ENCODE data around the gene ESRRB.

ESRRB gene

GRCh38 chr14:76408877-76409276, 32.9 kb downstream of the ESRRB start:
- DNase-seq, result no peak

- DNase-seq, result no peak
Measured at GRCh38 chr14:76412501-76412900, 36.6 kb downstream of the ESRRB start.

- DNase-seq, result no peak
Measured at GRCh38 chr14:76413106-76413961, 37.4 kb downstream of the ESRRB start.

GRCh38 chr14:76413962-76414600, 38.1 kb downstream of the ESRRB start:
- no peak for DNase-seq

- DNase-seq, result no peak
Measured at GRCh38 chr14:76419399-76419798, 43.5 kb downstream of the ESRRB start.

- DNase-seq, result no peak
Measured at GRCh38 chr14:76420827-76421226, 44.9 kb downstream of the ESRRB start.

GRCh38 chr14:76421662-76422061, 45.7 kb downstream of the ESRRB start:
- no peak for DNase-seq

GRCh38 chr14:76422662-76423061, 46.7 kb downstream of the ESRRB start:
- no peak for DNase-seq

- no peak for DNase-seq
Measured at GRCh38 chr14:76423534-76423933, 47.6 kb downstream of the ESRRB start.

GRCh38 chr14:76424359-76424758, 48.4 kb downstream of the ESRRB start:
- DNase-seq, result no peak

GRCh38 chr14:76426161-76426696, 50.3 kb downstream of the ESRRB start:
- DNase-seq, result no peak

GRCh38 chr14:76428611-76429010, 52.7 kb downstream of the ESRRB start:
- DNase-seq, result no peak

- no peak for DNase-seq
Measured at GRCh38 chr14:76430017-76430416, 54.1 kb downstream of the ESRRB start.

- no peak for DNase-seq
Measured at GRCh38 chr14:76430475-76430980, 54.6 kb downstream of the ESRRB start.

GRCh38 chr14:76431538-76431937, 55.6 kb downstream of the ESRRB start:
- DNase-seq, result no peak

- DNase-seq, result no peak
Measured at GRCh38 chr14:76432827-76433752, 57.2 kb downstream of the ESRRB start.

GRCh38 chr14:76434220-76434619, 58.3 kb downstream of the ESRRB start:
- no peak for DNase-seq

- DNase-seq, result no peak
Measured at GRCh38 chr14:76439237-76439775, 63.4 kb downstream of the ESRRB start.

GRCh38 chr14:76446486-76446885, 70.5 kb downstream of the ESRRB start:
- no peak for DNase-seq

- DNase-seq, result no peak
Measured at GRCh38 chr14:76446921-76447320, 71.0 kb downstream of the ESRRB start.

GRCh38 chr14:76450476-76450875, 74.5 kb downstream of the ESRRB start:
- DNase-seq, result no peak

- DNase-seq, result no peak
Measured at GRCh38 chr14:76456200-76456599, 80.3 kb downstream of the ESRRB start.

Measured in NCI-H2107 (cell line).